PFSK-1 (cell line): ENCODE data around the gene SMAD3.

Experiments
- POLR2AphosphoS5 ChIP-seq: IDR thresholded peaks from 2 replicates; pipeline ENCODE4 v1.6.1; 2012; ENCODE audit warnings: low read depth, mild to moderate bottlenecking, control low read depth, low read length, moderate library complexity
- REST ChIP-seq, 2 experiments: IDR thresholded peaks; 2 replicates each; pipeline versions ENCODE4 v1.6.1 to v1.8.0; 2011 to 2012; ENCODE audit warnings: low read depth in 2 of 2, low read length in 2 of 2, control low read depth in 1 of 2, inconsistent platforms in 1 of 2, mild to moderate bottlenecking in 1 of 2, moderate library complexity in 1 of 2; ENCODE audit not compliant: insufficient read depth in 1 of 2
- SIN3A ChIP-seq: IDR thresholded peaks from 2 replicates; pipeline ENCODE4 v1.6.1; 2012; ENCODE audit warnings: mild to moderate bottlenecking, low read length, moderate library complexity, borderline replicate concordance; ENCODE audit not compliant: insufficient read depth
- TAF1 ChIP-seq: IDR thresholded peaks from 2 replicates; pipeline ENCODE4 v1.6.1; 2012; ENCODE audit warnings: low read length, control low read depth, borderline replicate concordance; ENCODE audit not compliant: insufficient read depth

- TF ChIP-seq POLR2AphosphoS5 (no peak), TAF1 (no peak), SIN3A (no peak), REST (IDR thresholded peaks at IDR 0.05; ENCODE audit: insufficient read depth in 1 of 2, low read depth in 2 of 2, low read length in 2 of 2) (no peak)
These were observed 119.6 kb downstream of the SMAD3 start for GRCh38 chr15:67185051-67185450.
